Ascending aorta (tissue), 2 donors: ENCODE results near the gene GRK1. TPM values are rescaled to one million over a fixed set of nuclear protein-coding genes. Genes with fewer than 3 reads are reported as not detected.

Source experiments
- DNase-seq, 2 donors: peaks; one replicate each; pipeline ENCODE4 v3.0.0-alpha.2; 2019; ENCODE audit warnings: low spot score in 2 of 2
- H3K27ac ChIP-seq, 2 donors: fragments of 200-600 bp; sonication (generic); one replicate each; pipeline ENCODE4 v1.5.1; 2016 to 2017; ENCODE audit warnings: mild to moderate bottlenecking in 1 of 2
- H3K27me3 ChIP-seq: fragments of 200-600 bp; sonication (generic); one replicate; pipeline ENCODE4 v1.5.1; 2017
- H3K36me3 ChIP-seq, 2 donors: fragments of 200-600 bp; sonication (generic); one replicate each; pipeline ENCODE4 v1.5.1; 2016
- H3K4me1 ChIP-seq, 2 donors: fragments of 200-600 bp; sonication (generic); one replicate each; pipeline ENCODE4 v1.5.1; 2016 to 2017; ENCODE audit warnings: mild to moderate bottlenecking in 1 of 2
- H3K4me3 ChIP-seq, 2 donors: fragments of 200-600 bp; sonication (generic); one replicate each; pipeline ENCODE4 v1.5.1; 2016 to 2017; ENCODE audit warnings: mild to moderate bottlenecking in 1 of 2
- H3K9me3 ChIP-seq, 2 donors: fragments of 200-600 bp; sonication (generic); one replicate each; pipeline ENCODE4 v1.5.1; 2016
- CTCF ChIP-seq, 3 experiments: fragments of 200-600 bp in 2 of 3; fragments of 450-650 bp in 1 of 3; sonication (generic) in 2 of 3; IDR thresholded peaks; one replicate each; pipeline ENCODE4 v1.5.1; 2016 to 2019; ENCODE audit warnings: antibody characterized with exemption in 3 of 3, mild to moderate bottlenecking in 1 of 3, moderate library complexity in 1 of 3
- intact Hi-C: fragments of 100-400 bp; cut with DNase I; formaldehyde crosslinking; loops from one replicate; pipeline ENCODE4 v1.15.1; 2023
- total RNA-seq: library from RNA; depleted of rRNA; stranded (reverse); fragments of >200 nt; gene quantifications from one replicate; pipeline ENCODE4 v1.1.0, GENCODE V29; 2016

GRK1 gene
- total RNA-seq, 1 donor from 2014 or later = not detected

- H3K4me3 ChIP-seq = no peak overlapping the region
- intact Hi-C loops = no loop called here
- no peaks in the 10 kb centered on the region for H3K27me3 ChIP-seq
- H3K27ac ChIP-seq = no peak overlapping the region
- H3K36me3 ChIP-seq = peaks cover 39% of the 10 kb centered on the region in 2 donors
- no peak for DNase-seq
- H3K9me3 ChIP-seq = no peaks in the 10 kb centered on the region
- H3K4me1 ChIP-seq = no peaks in the 10 kb centered on the region
- TF ChIP-seq CTCF (IDR thresholded peaks at IDR 0.05) = no peak
Measured at GRCh38 chr13:113635048-113635420, 32.0 kb upstream of the GRK1 start.

DNA sequence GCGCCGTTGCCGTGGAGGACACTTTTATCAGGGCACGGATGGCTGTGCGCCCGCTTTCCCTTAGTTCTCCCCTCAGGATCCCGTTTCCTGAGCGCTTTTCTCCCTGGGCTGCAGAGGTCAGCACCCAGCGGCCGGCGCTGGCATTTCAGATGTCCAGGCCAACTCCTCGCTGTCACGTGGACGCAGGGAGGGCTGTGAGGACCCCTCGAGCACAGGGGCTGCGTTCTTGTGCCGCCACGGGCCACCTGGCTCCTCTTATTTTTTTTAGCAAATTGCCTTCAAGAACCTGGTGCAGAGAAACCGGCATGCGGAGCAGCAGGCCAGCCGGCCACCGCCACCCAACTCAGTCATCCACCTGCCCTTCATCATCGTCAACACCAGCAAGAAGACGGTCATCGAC lies 31.3 kb upstream of the GRK1 start:
- Histone ChIP-seq H3K4me3 (no peak overlapping the region), H3K9me3 (no peaks in the 10 kb centered on the region), H3K27ac (no peak overlapping the region), H3K27me3 (no peaks in the 10 kb centered on the region), H3K36me3 (peaks cover 39% of the 10 kb centered on the region in 2 donors), H3K4me1 (no peaks in the 10 kb centered on the region)
- intact Hi-C loops = no loop called here
- no peak for TF ChIP-seq CTCF (IDR thresholded peaks at IDR 0.05)
- no peak for DNase-seq

- Histone ChIP-seq H3K4me1 (no peaks in the 10 kb centered on the region), H3K9me3 (no peaks in the 10 kb centered on the region), H3K36me3 (peaks cover 37 to 41% of the 10 kb centered on the region in 2 donors), H3K4me3 (no peak overlapping the region), H3K27me3 (no peaks in the 10 kb centered on the region), H3K27ac (no peak overlapping the region)
- intact Hi-C loops = no loop called here
- TF ChIP-seq CTCF (IDR thresholded peaks at IDR 0.05) = no peak
- no peak for DNase-seq
Measured at GRCh38 chr13:113636266-113636963, 30.6 kb upstream of the GRK1 start.

- no peak for TF ChIP-seq CTCF (IDR thresholded peaks at IDR 0.05)
- Histone ChIP-seq H3K4me1 (no peaks in the 10 kb centered on the region), H3K27me3 (no peaks in the 10 kb centered on the region), H3K36me3 (peaks cover 37 to 45% of the 10 kb centered on the region in 2 donors), H3K9me3 (no peaks in the 10 kb centered on the region), H3K4me3 (no peak overlapping the region), H3K27ac (no peak overlapping the region)
- intact Hi-C loops = no loop called here
- DNase-seq = peak in 1 of 2 donors; percentile 48
Measured at GRCh38 chr13:113637262-113638160, 29.5 kb upstream of the GRK1 start.

DNA sequence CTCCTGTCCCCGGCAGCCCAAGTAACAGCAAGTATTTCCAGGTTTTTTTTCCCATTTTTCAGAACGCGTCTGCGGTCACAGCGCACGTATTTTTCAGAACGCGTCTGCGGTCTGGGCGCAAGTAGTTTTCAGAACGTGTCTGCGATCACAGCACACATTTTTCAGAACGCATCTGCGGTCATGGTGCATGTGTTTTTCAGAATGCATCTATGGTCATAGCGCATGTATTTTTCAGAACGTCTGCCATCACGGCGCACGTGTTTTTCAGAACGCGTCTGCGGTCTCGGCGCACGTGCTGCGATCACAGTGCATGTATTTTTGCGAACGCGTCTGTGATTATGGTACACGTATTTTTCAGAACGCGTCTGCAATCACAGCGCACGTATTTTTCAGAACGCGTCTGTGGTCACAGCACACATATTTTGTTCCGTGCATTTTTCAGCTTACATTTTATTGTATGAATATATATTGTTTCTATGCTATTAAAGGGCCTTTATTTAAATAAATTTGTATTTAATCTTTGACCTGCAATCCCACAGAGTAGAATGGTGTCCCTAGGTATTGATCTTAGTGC lies 28.8 kb upstream of the GRK1 start:
- Histone ChIP-seq H3K4me1 (no peaks in the 10 kb centered on the region), H3K4me3 (no peak overlapping the region), H3K9me3 (no peaks in the 10 kb centered on the region), H3K36me3 (peaks cover 34 to 45% of the 10 kb centered on the region in 2 donors), H3K27me3 (no peaks in the 10 kb centered on the region), H3K27ac (no peak overlapping the region)
- peak in 1 of 2 donors; percentile 12 for DNase-seq
- intact Hi-C loops = no loop called here
- no peak for TF ChIP-seq CTCF (IDR thresholded peaks at IDR 0.05)
